Natural killer cell (primary cell): ENCODE data around the gene ITGB4. TPM values are rescaled to one million over a fixed set of nuclear protein-coding genes. Genes with fewer than 3 reads are reported as not detected.
"Not testable (repeated sequence)": the region's sequence is repeated elsewhere in the genome, so short reads cannot be mapped to it uniquely, and the experiment has no call there.

Experiments
- ATAC-seq, 3 donors: fragments of 150-1000 bp in 2 of 3; fragments of 200-7000 bp in 1 of 3; cut with Tn5 transposase; 1 replicate in 1 of 3; 2 replicates in 2 of 3; pipeline ENCODE4 v1.10.0; 2021; ENCODE audit warnings: mild to moderate bottlenecking in 2 of 3, moderate library complexity in 2 of 3
- DNase-seq, 2 donors: peaks; one replicate each; pipeline versions ENCODE4 v3.0.0 to v3.0.0-alpha.2; 2013 to 2021; ENCODE audit warnings: mixed read lengths in 1 of 2
- H3K27ac ChIP-seq: one replicate; pipeline ENCODE4 v1.5.1; 2013; ENCODE audit warnings: mild to moderate bottlenecking, low read length
- H3K27me3 ChIP-seq: one replicate; pipeline ENCODE4 v1.6.1; 2013; ENCODE audit warnings: low read length; ENCODE audit not compliant: control insufficient read depth, insufficient read depth
- H3K36me3 ChIP-seq: one replicate; pipeline ENCODE4 v1.6.1; 2013; ENCODE audit warnings: low read length; ENCODE audit not compliant: control insufficient read depth, insufficient read depth
- H3K4me1 ChIP-seq: one replicate; pipeline ENCODE4 v1.6.1; 2013; ENCODE audit warnings: low read length; ENCODE audit not compliant: control insufficient read depth, insufficient read depth
- H3K4me3 ChIP-seq: one replicate; pipeline ENCODE4 v1.5.1; 2013; ENCODE audit warnings: low read length
- H3K9me3 ChIP-seq: one replicate; pipeline ENCODE4 v1.6.1; 2013; ENCODE audit warnings: low read length; ENCODE audit not compliant: control insufficient read depth, insufficient read depth
- H3K27ac Mint-ChIP-seq, 2 donors: one replicate each; pipeline ENCODE4 v1.8.0; 2022; ENCODE audit warnings: mild to moderate bottlenecking in 2 of 2, mixed read lengths in 2 of 2, moderate library complexity in 1 of 2
- H3K27me3 Mint-ChIP-seq, 2 donors: one replicate each; pipeline ENCODE4 v1.8.0; 2022; ENCODE audit warnings: low read depth in 2 of 2, mixed read lengths in 2 of 2
- H3K36me3 Mint-ChIP-seq: one replicate; pipeline ENCODE4 v1.8.0; 2022; ENCODE audit warnings: mixed read lengths
- H3K4me1 Mint-ChIP-seq, 2 donors: one replicate each; pipeline ENCODE4 v1.8.0; 2022; ENCODE audit warnings: mixed read lengths in 2 of 2
- H3K4me3 Mint-ChIP-seq: one replicate; pipeline ENCODE4 v1.8.0; 2022; ENCODE audit warnings: mild to moderate bottlenecking, moderate library complexity, mixed read lengths
- H3K9me3 Mint-ChIP-seq, 2 donors: one replicate each; pipeline ENCODE4 v1.8.0; 2022; ENCODE audit warnings: mixed read lengths in 2 of 2
- CTCF ChIP-seq: fragments of 200-600 bp; IDR thresholded peaks from one replicate; pipeline ENCODE4 v1.8.0; 2022; ENCODE audit warnings: antibody characterized with exemption
- WGBS: methylation state at CpG from one replicate; pipeline ENCODE4 v1.1.7; 2013; ENCODE audit warnings: missing lambda C conversion rate; ENCODE audit not compliant: insufficient coverage; 5-methylcytosine and 5-hydroxymethylcytosine counted together
- intact Hi-C: fragments of 100-400 bp; cut with micrococcal nuclease; formaldehyde crosslinking; loops from one replicate; pipeline ENCODE4 v1.14.2; 2022
- total RNA-seq, 4 donors: library from RNA; stranded (reverse); fragments of 120-200 nt in 1 of 4; gene quantifications; one replicate each; pipeline versions ENCODE4 v1.2.3 to v1.2.4, GENCODE V29; 2013 to 2022

ITGB4 gene
- total RNA-seq, 3 donors from 2014 or later (not counting 1 experiment from before 2014, with no cell fraction given), result 0.38 to 1.0 (median 0.68) TPM

DNA sequence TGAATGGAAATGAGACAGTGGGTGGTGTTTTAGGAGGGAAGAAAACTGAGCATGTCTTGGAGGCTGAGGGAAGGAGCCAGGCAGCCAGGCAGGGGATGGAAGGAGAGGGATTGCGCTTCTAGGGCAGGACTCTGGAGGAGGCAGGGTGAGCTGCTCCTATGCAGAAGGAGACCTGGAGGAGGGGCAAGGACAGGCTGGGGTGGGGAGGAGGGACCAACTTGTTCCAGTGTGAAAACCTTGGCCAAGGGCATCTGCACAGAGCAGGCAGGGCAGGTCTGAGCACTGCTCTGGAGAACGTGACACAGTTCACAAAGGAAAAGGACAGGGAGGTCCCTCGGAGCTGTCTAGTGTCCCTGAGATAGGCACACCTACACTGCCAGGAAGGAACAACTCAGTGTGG lies 38.2 kb downstream of the ITGB4 start:
- no peaks in the 10 kb centered on the region for H3K36me3 Mint-ChIP-seq
- H3K9me3 ChIP-seq, result no peaks in the 10 kb centered on the region
- no peak for ATAC-seq
- no peaks in the 10 kb centered on the region for H3K27me3 Mint-ChIP-seq
- H3K27ac Mint-ChIP-seq, result no peak overlapping the region
- intact Hi-C loops, result no loop called here
- peaks cover 11 to 31% of the 10 kb centered on the region in 2 donors for H3K4me1 Mint-ChIP-seq
- DNase-seq, result no peak
- H3K4me3 Mint-ChIP-seq, result no peak overlapping the region
- H3K4me3 ChIP-seq, result no peak overlapping the region
- peaks cover 23% of the 10 kb centered on the region for H3K4me1 ChIP-seq
- 95% methylated on average over 3 of the region's 3 CpGs for WGBS
- no peaks in the 10 kb centered on the region for H3K9me3 Mint-ChIP-seq
- H3K27ac ChIP-seq, result no peak overlapping the region
- H3K36me3 ChIP-seq, result peaks cover 4% of the 10 kb centered on the region
- H3K27me3 ChIP-seq, result no peaks in the 10 kb centered on the region
- no peak for TF ChIP-seq CTCF

GRCh38 chr17:75759978-75760640 lies 38.9 kb downstream of the ITGB4 start:
- peaks cover 7 to 26% of the 10 kb centered on the region in 2 donors for H3K4me1 Mint-ChIP-seq
- H3K27me3 ChIP-seq, H3K36me3 ChIP-seq, H3K4me3 ChIP-seq, ATAC-seq, H3K36me3 Mint-ChIP-seq, intact Hi-C loops, H3K27me3 Mint-ChIP-seq, H3K9me3 Mint-ChIP-seq, DNase-seq, H3K4me3 Mint-ChIP-seq, H3K9me3 ChIP-seq, H3K27ac Mint-ChIP-seq, H3K27ac ChIP-seq: not testable (repeated sequence)
- WGBS, result 98% methylated on average over 6 of the region's 6 CpGs
- peaks cover 25% of the 10 kb centered on the region for H3K4me1 ChIP-seq

DNA sequence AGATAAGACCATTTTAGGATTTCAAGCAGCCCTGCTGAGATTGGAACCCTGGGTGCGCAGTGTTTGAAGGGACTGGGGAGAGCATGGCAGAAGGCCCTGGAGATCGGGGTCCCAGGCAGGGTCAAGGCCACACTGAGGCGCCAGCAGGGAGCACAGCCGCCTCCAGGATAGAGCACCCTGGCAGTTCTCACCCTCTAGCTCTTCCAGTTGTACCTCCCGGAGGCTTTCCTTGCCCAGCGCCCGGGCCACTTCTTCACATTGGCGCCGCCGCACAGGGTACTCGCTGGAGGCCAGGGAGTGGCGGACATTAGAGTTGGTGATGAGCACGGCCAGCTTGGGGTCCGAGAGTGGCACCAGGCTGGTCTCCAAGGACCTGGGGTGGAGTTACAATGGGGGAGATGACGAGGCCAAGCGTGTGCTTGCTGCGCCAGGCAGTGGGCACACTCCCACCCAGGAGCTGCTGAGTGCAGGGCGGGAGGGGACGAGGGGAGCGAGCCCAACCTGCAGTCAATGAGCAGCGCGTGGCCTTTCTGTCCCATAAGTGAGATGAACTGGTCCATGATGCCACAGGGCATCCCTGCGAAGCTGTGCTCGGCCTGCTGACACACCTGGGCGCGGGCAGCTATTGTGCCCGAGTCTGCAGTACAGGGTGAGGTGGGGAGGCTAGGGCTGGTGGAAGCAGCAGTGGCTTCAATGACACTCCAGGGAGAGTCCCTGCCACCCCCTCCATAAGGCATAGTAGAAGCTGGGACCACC lies 41.4 kb downstream of the ITGB4 start:
- 97% methylated on average over 27 of the region's 27 CpGs for WGBS
- Mint-ChIP-seq H3K27ac (no peak overlapping the region), H3K9me3 (no peaks in the 10 kb centered on the region), H3K4me1 (peaks cover 7 to 30% of the 10 kb centered on the region in 2 donors), H3K27me3 (no peaks in the 10 kb centered on the region), H3K36me3 (no peaks in the 10 kb centered on the region), H3K4me3 (peak overlapping the region; percentile 70)
- intact Hi-C loops, result no loop called here
- peaks cover 4% of the 10 kb centered on the region for H3K36me3 ChIP-seq
- H3K4me3 ChIP-seq, result no peak overlapping the region
- H3K4me1 ChIP-seq, result peaks cover 22% of the 10 kb centered on the region
- DNase-seq, result no peak
- ATAC-seq, result no peak
- H3K9me3 ChIP-seq, result no peaks in the 10 kb centered on the region
- H3K27me3 ChIP-seq, result no peaks in the 10 kb centered on the region
- no peak for TF ChIP-seq CTCF
- no peak overlapping the region for H3K27ac ChIP-seq

GRCh38 chr17:75763269-75763607 lies 42.0 kb downstream of the ITGB4 start:
- Mint-ChIP-seq H3K4me3 (no peak overlapping the region), H3K27ac (no peak overlapping the region), H3K27me3 (no peaks in the 10 kb centered on the region), H3K36me3 (no peaks in the 10 kb centered on the region), H3K4me1 (peaks cover 7 to 30% of the 10 kb centered on the region in 2 donors), H3K9me3 (no peaks in the 10 kb centered on the region)
- Histone ChIP-seq H3K27me3 (no peaks in the 10 kb centered on the region), H3K36me3 (peaks cover 4% of the 10 kb centered on the region), H3K27ac (no peak overlapping the region), H3K4me3 (no peak overlapping the region), H3K9me3 (no peaks in the 10 kb centered on the region), H3K4me1 (peaks cover 22% of the 10 kb centered on the region)
- TF ChIP-seq CTCF, result no peak
- DNase-seq (no peak), ATAC-seq (no peak)
- intact Hi-C loops, result no loop called here
- WGBS, result 89% methylated on average over 3 of the region's 3 CpGs
